Chondrocyte (in vitro differentiated cells): ENCODE measurements around the gene CTNNA2. TPM values are rescaled to one million over a fixed set of nuclear protein-coding genes. Genes with fewer than 3 reads are reported as not detected.

Experiments
- DNase-seq: peaks from one replicate; pipeline ENCODE4 v3.0.0; 2021; ENCODE audit warnings: mixed read lengths, low spot score
- H3K27ac Mint-ChIP-seq: one replicate; pipeline ENCODE4 v1.8.0; 2021; ENCODE audit warnings: mild to moderate bottlenecking, moderate library complexity, mixed read lengths; ENCODE audit not compliant: unreplicated experiment
- H3K27me3 Mint-ChIP-seq: 2 replicates; pipeline ENCODE4 v1.8.0; 2021; ENCODE audit warnings: low read depth, mixed read lengths
- H3K36me3 Mint-ChIP-seq: 2 replicates; pipeline ENCODE4 v1.8.0; 2021; ENCODE audit warnings: low read depth, mixed read lengths
- H3K4me1 Mint-ChIP-seq: 2 replicates; pipeline ENCODE4 v1.8.0; 2021; ENCODE audit warnings: low read depth, mild to moderate bottlenecking, mixed read lengths
- H3K4me3 Mint-ChIP-seq: one replicate; pipeline ENCODE4 v1.8.0; 2021; ENCODE audit warnings: mild to moderate bottlenecking, moderate library complexity, mixed read lengths; ENCODE audit not compliant: unreplicated experiment
- H3K9me3 Mint-ChIP-seq: 2 replicates; pipeline ENCODE4 v1.8.0; 2021; ENCODE audit warnings: low read depth, mixed read lengths
- CTCF ChIP-seq: fragments of 200-600 bp; sonication (generic); IDR thresholded peaks from 2 replicates; pipeline ENCODE4 v1.5.0; 2021; ENCODE audit warnings: antibody characterized with exemption, mild to moderate bottlenecking, moderate library complexity
- total RNA-seq: library from RNA; stranded (reverse); gene quantifications from 3 replicates; pipeline ENCODE4 v1.2.1, GENCODE V29; 2021

CTNNA2 gene
- total RNA-seq, 1 donor from 2014 or later: not detected

DNA sequence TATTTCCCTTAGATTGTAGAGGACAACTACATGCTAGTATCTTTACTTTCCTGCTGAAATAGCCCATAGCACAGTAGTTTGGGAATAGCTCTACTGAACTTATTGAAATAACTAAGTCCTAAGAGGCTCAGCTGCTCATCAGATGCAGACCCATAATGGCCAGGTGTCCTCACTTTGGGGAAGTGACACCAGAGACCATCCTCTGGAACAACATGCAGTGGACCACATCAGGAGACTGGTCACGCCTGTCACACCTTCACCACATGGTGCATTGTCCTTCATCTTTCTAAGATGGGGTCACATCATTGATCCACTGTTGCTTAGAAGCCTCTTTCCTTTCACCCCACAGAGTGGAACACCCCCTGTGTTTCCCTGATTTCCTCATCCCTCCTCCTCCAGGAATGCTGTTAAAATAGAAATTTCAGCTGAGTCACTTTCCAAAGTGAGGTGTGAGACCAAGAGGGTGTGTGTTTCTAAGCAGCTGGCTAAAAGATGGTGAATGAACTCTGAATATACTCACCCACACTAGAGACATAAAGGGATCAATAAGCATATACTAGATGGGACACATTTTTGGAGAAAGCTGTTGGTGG, 1006.9 kb downstream of the CTNNA2 start:
- Mint-ChIP-seq H3K27ac (no peak overlapping the region), H3K9me3 (no peaks in the 10 kb centered on the region), H3K4me1 (no peaks in the 10 kb centered on the region), H3K36me3 (no peaks in the 10 kb centered on the region), H3K4me3 (no peak overlapping the region), H3K27me3 (peaks cover 6% of the 10 kb centered on the region)
- no peak for DNase-seq
- TF ChIP-seq CTCF: no peak

GRCh38 chr2:80525152-80525551, 1012.3 kb downstream of the CTNNA2 start:
- H3K4me1 Mint-ChIP-seq: no peaks in the 10 kb centered on the region
- H3K36me3 Mint-ChIP-seq: no peaks in the 10 kb centered on the region

GRCh38 chr2:80527119-80527518, 1014.3 kb downstream of the CTNNA2 start:
- Mint-ChIP-seq H3K9me3 (no peaks in the 10 kb centered on the region), H3K27me3 (peaks cover 2% of the 10 kb centered on the region), H3K36me3 (no peaks in the 10 kb centered on the region), H3K4me1 (no peaks in the 10 kb centered on the region), H3K4me3 (no peak overlapping the region), H3K27ac (no peak overlapping the region)
- TF ChIP-seq CTCF: no peak
- no peak for DNase-seq

More at GRCh38 chr2:80525152-80525551, 1012.3 kb downstream of the CTNNA2 start:
- no peak overlapping the region for H3K27ac Mint-ChIP-seq
- TF ChIP-seq CTCF: no peak
- DNase-seq: no peak
- no peak overlapping the region for H3K4me3 Mint-ChIP-seq
- no peaks in the 10 kb centered on the region for H3K27me3 Mint-ChIP-seq
- H3K9me3 Mint-ChIP-seq: no peaks in the 10 kb centered on the region

GRCh38 chr2:80529466-80530165, 1016.8 kb downstream of the CTNNA2 start:
- H3K27ac Mint-ChIP-seq: no peak overlapping the region
- no peak for TF ChIP-seq CTCF

DNA sequence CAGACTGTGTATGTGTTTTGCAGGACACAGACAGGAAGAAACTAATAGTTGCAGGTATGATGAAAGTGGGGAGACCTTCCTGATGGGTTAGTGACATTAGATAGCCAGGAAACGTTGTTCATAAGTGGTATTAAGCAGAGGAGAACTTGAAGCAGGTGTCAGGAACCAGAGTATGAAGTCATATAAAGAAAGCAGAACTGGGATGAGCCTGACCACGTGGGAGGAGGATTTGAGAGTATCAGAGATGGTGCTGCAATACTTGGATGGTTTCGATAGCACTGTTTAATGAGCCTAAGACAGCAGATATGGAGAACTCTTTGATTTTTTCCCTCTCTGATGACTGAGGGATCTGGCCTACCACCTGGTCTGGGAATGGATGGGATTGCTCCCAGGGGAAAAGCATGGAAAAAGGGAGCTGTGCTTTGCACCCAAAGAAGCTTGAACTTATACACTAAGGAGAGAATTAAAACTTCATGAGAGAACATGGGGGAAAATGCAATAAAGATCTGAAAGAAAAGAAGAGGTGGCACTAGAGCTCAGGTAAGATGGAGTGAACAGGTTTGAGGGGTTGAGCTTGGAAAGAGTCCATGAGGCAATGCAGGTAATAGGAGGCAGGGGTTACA, 1017.7 kb downstream of the CTNNA2 start:
- Mint-ChIP-seq H3K4me1 (no peaks in the 10 kb centered on the region), H3K4me3 (no peak overlapping the region), H3K9me3 (no peaks in the 10 kb centered on the region), H3K27me3 (peaks cover 2% of the 10 kb centered on the region), H3K36me3 (no peaks in the 10 kb centered on the region), H3K27ac (no peak overlapping the region)
- no peak for DNase-seq
- TF ChIP-seq CTCF: no peak

More at GRCh38 chr2:80529466-80530165, 1016.8 kb downstream of the CTNNA2 start:
- DNase-seq: no peak
- Mint-ChIP-seq H3K27me3 (peaks cover 2% of the 10 kb centered on the region), H3K4me1 (no peaks in the 10 kb centered on the region), H3K36me3 (no peaks in the 10 kb centered on the region), H3K4me3 (no peak overlapping the region), H3K9me3 (no peaks in the 10 kb centered on the region)
